IPS-NIHi11 (cell line): ENCODE results near the gene THRAP3.
"Not testable (repeated sequence)": the region's sequence is repeated elsewhere in the genome, so short reads cannot be mapped to it uniquely, and the experiment has no call there.

Experiments
- DNase-seq: peaks from one replicate; pipeline ENCODE4 v3.0.0; 2012; ENCODE audit warnings: mixed read lengths, low spot score

Gene THRAP3

GRCh38 chr1:36207339-36207738, 16.9 kb upstream of the THRAP3 start:
- peak; percentile 44 for DNase-seq

GRCh38 chr1:36208978-36209703, 15.1 kb upstream of the THRAP3 start:
- DNase-seq: no peak

- DNase-seq: no peak
These were observed 12.9 kb upstream of the THRAP3 start for GRCh38 chr1:36211307-36211706.

- no peak for DNase-seq
These were observed 12.4 kb upstream of the THRAP3 start for GRCh38 chr1:36211841-36212240.

GRCh38 chr1:36212782-36213181, 11.5 kb upstream of the THRAP3 start:
- DNase-seq: no peak

GRCh38 chr1:36217670-36218069, 6.6 kb upstream of the THRAP3 start:
- no peak for DNase-seq

GRCh38 chr1:36221901-36222300, 2.3 kb upstream of the THRAP3 start:
- DNase-seq: not testable (repeated sequence)

GRCh38 chr1:36222481-36223380, 1.5 kb upstream of the THRAP3 start:
- no peak for DNase-seq

GRCh38 chr1:36223381-36223995, 755 bp upstream of the THRAP3 start:
- DNase-seq: no peak

- DNase-seq: peak; percentile 87
These were observed 467 bp downstream of the THRAP3 start for GRCh38 chr1:36224537-36225282.

- DNase-seq: no peak
These were observed 1.1 kb downstream of the THRAP3 start for GRCh38 chr1:36225283-36225899.

- DNase-seq: not testable (repeated sequence)
These were observed 6.0 kb downstream of the THRAP3 start for GRCh38 chr1:36230279-36230678.

- DNase-seq: no peak
These were observed 6.9 kb downstream of the THRAP3 start for GRCh38 chr1:36231191-36231590.

GRCh38 chr1:36232212-36233095, 8.2 kb downstream of the THRAP3 start:
- no peak for DNase-seq

GRCh38 chr1:36236302-36236701, 12.1 kb downstream of the THRAP3 start:
- no peak for DNase-seq

GRCh38 chr1:36238433-36238832, 14.2 kb downstream of the THRAP3 start:
- no peak for DNase-seq

GRCh38 chr1:36239941-36240637, 15.8 kb downstream of the THRAP3 start:
- no peak for DNase-seq

- DNase-seq: no peak
These were observed 23.3 kb downstream of the THRAP3 start for GRCh38 chr1:36247538-36247937.

GRCh38 chr1:36248250-36248894, 24.1 kb downstream of the THRAP3 start:
- no peak for DNase-seq
